Stimulated activated CD4-positive, alpha-beta T cell treated with anti-CD3 and anti-CD28 coated beads, Interleukin-2, amount 100 ng/mL, for 24 hours (primary cell): Measurements from ENCODE around the gene CTBS.
A peak's percentile ranks its signal among the peaks of the same experiment; 100 is the strongest.
"Not testable (repeated sequence)": the region's sequence is repeated elsewhere in the genome, so short reads cannot be mapped to it uniquely, and the experiment has no call there.

Experiments used
- DNase-seq, 2 donors: peaks; one replicate each; pipeline ENCODE4 v3.0.0-alpha.2; 2020

The CTBS gene

DNA sequence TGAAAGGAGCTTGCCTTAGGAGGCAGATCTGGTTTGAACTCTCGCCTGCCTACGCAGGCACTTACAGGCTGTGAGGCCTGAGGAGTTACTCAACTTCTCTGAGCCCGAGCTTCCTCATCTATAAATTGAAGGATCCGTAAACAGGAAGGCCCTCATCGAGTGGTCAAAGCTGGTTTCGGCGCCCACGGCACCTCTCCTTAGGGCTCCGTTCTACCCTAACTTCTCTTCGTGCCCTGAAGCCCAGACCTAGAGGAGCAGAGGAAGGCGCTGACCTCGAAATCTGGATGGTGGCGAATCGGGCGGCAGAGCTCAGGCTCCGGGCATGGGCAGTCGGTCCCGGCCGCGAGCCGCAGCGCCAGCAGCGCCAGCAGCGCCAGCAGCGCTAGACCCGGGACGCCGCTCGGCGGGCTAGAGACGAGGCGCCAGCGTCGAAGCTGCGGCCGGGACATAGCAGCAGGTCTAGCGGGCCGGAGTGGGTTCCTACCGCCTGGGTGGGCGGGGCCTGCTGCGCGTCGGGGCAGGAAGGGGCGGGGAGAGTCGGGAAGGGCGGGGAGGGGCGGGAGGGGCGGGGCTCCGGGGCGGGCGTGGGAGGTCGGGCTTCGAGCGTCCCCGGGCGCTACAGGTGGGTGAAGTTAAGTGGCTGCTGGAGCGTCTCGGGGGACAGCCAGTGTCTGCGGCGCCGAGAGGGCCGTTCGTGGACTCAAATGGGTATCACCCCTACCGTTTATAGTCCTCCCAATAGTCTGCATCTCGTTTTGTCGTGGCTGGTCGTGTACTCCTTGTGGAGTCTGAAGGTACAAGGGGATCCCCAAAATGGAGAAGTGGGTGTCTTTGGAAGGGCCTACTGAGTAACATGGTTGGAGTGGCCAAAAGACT lies at the start of gene CTBS:
Gene CTBS (minus strand): TSS at position 474 of the 876 bp plus-strand sequence. CDS start 25 bp downstream, at position 449.
- DNase-seq = peak; percentile 85 to 87

DNA sequence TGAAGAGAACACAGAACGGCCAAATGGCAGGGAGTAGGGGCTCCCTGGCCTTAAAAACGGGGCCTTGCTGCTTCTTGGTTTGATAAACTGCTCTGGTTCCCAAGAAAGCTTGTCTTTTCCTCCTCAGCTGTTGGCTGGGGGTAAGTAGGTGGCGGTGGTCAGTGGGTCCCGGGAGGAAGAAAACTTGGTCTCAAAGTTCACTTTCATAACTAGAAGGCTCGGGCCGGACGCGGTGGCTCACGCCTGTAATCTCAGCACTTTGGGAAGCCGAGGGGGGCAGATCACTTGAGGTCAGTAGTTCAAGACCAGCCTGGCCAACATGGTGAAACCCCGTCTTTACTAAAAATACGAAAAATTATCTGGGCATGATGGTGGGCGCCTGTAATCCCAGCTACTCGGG lies 47.3 kb upstream of the CTBS start:
- no peak for DNase-seq

DNA sequence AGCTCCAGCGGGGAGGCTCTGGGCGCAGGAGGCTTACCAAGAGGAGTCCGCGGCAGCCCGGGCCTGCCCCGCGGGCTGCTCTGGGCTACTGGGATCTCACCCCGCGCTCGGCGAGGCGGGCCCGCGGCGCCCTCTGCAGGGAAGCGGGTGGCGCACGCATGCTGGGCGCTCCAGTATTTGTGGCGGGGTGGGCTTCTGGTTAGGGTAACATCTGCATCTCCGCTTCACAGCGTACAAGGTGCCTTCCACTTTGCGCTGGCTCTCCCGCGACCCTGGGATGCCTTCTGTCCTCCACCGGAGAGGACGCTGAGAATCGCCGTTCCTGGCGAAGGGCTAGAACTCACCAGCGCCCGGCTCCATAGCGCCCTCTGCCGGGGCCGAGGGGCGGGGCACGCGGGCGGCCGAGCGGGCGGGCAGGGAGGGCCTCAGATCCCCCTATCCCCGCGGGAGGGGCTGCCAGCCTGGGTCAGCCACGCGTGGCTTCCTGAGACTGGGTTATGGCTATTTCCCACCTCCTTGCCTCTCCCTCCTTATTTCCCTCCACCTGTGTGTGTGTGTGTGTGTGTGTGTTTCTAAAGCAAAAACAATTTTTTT lies 46.6 kb upstream of the CTBS start:
- peak; percentile 82 for DNase-seq

DNA sequence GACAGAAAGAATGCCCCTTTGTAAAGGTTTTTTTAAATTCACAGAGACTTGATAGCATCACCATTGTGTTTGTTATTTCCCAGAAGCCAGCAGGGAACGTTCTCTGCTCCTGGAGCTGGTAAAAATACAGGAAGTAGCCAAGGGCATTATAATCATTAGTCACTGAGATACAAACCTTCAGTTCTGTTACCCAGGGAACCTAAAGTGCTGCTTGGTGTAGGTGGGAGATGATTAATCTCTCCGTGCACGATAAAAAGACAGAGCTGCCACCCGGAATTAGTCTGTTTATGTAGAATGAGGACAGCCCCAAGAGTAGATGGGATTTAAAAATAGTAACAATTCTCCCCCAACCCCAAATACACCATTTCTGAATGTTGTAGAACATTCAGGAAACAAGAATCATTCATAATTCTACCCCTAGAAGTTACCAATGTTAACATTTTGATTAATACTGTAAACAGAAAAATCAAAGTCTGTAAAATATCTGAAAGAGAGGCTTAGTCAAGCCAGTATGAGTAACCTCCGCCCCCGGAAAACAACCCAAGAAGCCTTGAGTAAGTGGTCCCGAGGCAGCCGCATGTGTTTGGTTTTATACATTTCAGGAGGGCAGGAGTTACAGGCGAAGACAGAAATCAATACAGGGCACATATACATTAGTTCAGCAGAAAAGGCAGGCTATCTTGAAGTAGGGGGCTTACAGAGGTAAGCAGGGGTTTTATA lies 45.3 kb upstream of the CTBS start:
- peak; percentile 67 to 75 for DNase-seq

DNA sequence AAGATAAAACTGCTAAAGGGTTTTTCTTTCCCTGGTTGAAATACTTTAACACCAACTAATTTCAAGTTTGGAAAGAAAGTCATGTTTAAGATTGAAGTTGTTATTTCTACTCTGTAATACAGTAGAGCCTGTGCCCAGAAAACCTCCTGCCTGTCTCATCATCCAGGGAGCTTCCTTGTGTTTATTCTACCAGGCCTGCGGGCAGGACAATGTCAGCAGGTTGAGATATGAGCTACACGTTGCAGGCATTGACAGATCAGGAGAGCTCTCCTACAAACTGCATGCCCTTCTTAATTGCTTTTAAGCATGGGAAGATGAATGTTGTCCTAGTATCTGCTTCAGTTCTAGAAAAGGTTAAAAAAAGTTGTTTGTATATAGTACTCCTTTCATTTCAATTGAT lies 43.1 kb upstream of the CTBS start:
- no peak for DNase-seq

- no peak for DNase-seq
Measured at GRCh38 chr1:84615790-84616189, 41.5 kb upstream of the CTBS start.

DNA sequence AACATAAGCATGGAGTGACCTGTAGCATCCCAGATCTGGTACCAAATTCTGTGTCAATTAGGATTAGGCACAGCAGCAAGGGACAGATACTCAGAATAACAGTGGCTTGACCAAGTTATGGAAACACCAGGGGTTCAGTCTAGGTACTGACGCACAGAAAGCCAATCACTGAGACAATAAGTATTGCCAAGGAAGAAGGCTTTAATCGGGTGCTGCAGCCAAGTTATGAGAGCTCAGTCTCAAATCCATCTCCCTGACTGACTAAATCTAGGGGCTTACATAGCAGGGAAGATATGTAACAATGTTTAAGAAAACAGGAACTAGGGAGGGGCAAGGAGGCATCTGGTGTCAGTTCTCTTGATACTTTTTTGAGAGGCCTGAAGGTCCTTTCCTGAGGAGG lies 39.6 kb upstream of the CTBS start:
- no peak for DNase-seq

GRCh38 chr1:84613026-84613425 lies 38.8 kb upstream of the CTBS start:
- DNase-seq = no peak

GRCh38 chr1:84611796-84612195 lies 37.6 kb upstream of the CTBS start:
- DNase-seq = no peak

- no peak for DNase-seq
Measured at GRCh38 chr1:84611091-84611490, 36.9 kb upstream of the CTBS start.

- no peak for DNase-seq
Measured at GRCh38 chr1:84606977-84607376, 32.7 kb upstream of the CTBS start.

DNA sequence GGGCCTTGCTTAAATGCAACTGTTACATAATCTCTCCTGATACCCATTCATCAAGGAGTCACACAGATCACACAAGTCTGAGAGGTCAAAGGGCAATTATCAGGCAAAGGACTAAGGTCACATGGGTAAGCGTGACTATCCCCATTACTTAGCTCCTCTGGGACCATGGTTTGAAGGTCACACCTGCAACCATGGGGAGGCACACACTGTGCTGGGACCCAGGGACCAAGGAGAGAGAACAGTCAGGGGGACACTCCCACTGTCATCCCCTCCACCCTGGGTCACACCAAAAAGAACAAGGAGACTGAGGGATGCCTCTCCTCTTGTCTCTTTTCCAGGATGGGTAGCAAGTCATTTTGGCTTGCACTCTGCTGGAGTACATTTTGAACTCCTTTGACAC lies 30.9 kb upstream of the CTBS start:
- no peak for DNase-seq

- no peak for DNase-seq
Measured at GRCh38 chr1:84603941-84604830, 29.9 kb upstream of the CTBS start.

- DNase-seq = no peak
Measured at GRCh38 chr1:84603223-84603622, 29.0 kb upstream of the CTBS start.

GRCh38 chr1:84600796-84601195 lies 26.6 kb upstream of the CTBS start:
- no peak for DNase-seq

DNA sequence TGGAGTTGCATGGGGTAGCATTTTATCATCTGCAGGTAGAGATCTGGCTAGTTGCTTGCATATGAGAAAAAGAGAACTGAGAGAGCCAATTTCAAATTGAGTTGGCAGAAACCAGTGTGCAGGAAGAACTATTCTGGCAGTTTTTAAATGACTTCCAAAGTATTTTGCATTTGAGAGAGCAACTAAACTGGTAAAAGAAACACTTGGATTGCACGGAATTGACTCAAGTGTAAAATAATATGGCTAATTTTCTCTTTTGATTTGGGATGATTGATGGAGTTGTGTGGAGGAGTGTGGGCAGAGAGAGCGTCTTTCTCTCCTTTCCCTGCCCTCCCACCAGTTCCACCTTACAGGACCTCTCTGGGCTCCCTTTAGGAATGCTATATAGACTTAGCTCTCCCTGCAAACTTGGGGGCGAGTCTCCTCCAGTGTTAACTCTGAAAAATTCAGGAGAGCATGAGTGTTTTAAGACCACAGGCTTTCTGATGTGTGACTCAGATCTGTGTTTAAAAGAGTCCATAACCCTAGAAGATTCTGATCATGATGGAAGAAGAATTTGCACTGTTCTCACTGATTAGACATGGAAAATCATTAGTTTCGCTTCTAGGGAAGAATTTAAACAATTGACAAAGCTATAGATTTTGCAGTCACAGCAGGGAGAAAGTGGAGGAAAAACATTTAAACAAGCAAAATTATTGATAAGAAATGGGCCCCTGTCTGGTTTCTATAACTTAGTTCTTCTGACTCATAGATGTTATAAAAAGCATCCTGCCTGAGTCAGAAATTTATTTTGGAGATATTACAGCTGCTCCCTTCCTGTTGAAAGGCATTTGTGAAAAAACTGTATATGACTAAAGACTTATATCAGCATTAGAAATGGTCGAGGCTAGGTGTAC lies 24.9 kb upstream of the CTBS start:
- no peak for DNase-seq

- DNase-seq = no peak
Measured at GRCh38 chr1:84598418-84598817, 24.2 kb upstream of the CTBS start.

DNA sequence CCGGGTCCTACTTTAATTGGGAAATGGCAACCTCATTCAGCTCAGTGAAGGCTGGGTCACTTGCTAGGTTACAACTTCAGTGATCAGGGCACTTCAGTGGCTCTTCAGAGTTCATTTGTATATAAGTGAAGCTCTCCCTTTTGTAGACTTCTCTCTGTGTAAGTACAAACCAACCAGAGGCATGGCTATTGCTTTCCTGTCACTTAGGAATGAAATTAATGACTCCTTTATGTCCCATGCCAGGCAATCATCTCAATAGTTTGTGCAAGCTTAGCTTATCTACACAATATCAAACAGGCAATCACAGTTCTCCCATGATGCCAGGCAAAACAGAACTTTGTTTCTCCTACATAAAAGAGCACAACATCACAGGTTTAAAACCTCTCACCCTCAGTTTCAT lies 22.8 kb upstream of the CTBS start:
- DNase-seq = no peak

- DNase-seq = not testable (repeated sequence)
Measured at GRCh38 chr1:84594959-84595358, 20.7 kb upstream of the CTBS start.

DNA sequence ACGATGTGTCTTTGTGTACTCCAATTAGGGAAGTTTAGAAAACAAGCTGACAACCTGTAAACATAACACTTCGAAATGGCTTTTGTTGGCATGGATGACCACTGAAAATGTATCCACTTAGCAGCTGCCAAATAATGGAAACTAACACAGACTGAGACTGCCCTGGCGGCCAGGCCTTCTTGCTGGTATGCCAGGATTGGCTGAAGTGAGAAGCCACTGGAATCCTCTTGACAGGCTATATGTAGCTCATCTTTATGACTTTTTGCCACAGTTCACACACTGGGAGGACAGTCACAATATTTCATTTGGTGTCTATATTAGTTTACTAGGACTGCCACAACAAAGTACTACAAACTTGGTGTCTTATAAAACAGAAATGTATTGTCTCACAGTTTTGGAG lies 12.9 kb upstream of the CTBS start:
- DNase-seq = no peak

DNA sequence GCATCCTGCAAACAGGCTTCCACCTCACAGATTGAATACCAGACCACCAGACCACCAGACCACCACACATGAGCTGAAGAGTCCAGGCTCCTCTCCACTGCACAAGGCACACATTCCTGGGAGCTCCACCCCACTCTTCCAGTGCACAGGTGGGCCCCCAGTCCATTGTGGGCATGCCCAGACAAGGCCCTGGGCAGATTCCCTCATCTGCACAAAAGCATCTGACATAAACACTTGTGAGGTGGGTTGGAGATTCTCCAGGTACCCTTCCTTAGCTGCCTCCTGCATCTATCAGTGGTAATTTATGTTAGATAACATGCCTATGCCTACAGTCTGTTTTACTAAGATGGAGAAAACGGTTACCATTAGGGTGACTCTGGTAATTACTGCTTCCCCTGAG lies 11.6 kb upstream of the CTBS start:
- DNase-seq = no peak

DNA sequence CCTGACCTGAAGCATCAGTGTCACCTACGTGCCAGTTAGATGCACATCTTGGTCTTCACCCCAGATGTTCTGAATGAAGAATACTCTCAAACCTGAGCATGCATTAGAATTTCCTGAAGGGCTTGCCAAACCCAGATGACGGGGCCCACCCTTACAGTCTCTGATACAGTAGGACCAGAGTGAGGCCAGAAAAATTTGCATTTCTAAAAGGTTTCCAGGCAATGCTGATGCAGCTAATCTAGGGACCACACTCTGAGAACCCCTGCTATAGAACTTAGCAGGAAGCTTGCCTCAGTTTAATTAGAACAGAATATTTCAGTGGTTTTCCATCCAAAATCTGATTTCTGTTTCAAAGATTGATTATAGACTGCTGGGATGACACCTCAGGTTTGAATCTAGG lies 9.9 kb upstream of the CTBS start:
- DNase-seq = no peak
